H9 (cell line): ENCODE results near the gene SLC24A3. TPM values are rescaled to one million over a fixed set of nuclear protein-coding genes. Genes with fewer than 3 reads are reported as not detected.

Experiments
- DNase-seq: peaks from one replicate; pipeline ENCODE4 v3.0.0-alpha.2; 2017
- H2AFZ ChIP-seq: one replicate; pipeline ENCODE4 v1.6.1; 2013; ENCODE audit warnings: mild to moderate bottlenecking, low read length, control low read depth, moderate library complexity
- H2AK5ac ChIP-seq: 2 replicates; pipeline ENCODE4 v1.6.1; 2013; ENCODE audit warnings: low read length, control low read depth, mixed read lengths; ENCODE audit not compliant: insufficient read length
- H2BK120ac ChIP-seq: one replicate; pipeline ENCODE4 v1.6.1; 2013; ENCODE audit warnings: low read depth, mild to moderate bottlenecking, low read length, control low read depth, inconsistent platforms; ENCODE audit not compliant: poor library complexity, severe bottlenecking
- H2BK12ac ChIP-seq: 2 replicates; pipeline ENCODE4 v1.6.1; 2013; ENCODE audit warnings: low read length, control low read depth, mixed read lengths, low read depth; ENCODE audit not compliant: insufficient read length
- H2BK15ac ChIP-seq: 2 replicates; pipeline ENCODE4 v1.6.1; 2013; ENCODE audit warnings: low read depth, low read length, control low read depth
- H2BK20ac ChIP-seq: one replicate; pipeline ENCODE4 v1.6.1; 2013; ENCODE audit warnings: low read depth, mild to moderate bottlenecking, low read length, control low read depth, inconsistent platforms; ENCODE audit not compliant: poor library complexity, severe bottlenecking
- H2BK5ac ChIP-seq: 2 replicates; pipeline ENCODE4 v1.6.1; 2013; ENCODE audit warnings: low read length, control low read depth, mixed read lengths; ENCODE audit not compliant: insufficient read length
- H3K14ac ChIP-seq: 2 replicates; pipeline ENCODE4 v1.6.1; 2013; ENCODE audit warnings: low read length, control low read depth; ENCODE audit not compliant: insufficient read depth
- H3K18ac ChIP-seq: 2 replicates; pipeline ENCODE4 v1.6.1; 2013; ENCODE audit warnings: low read depth, mild to moderate bottlenecking, mixed read lengths, low read length, control low read depth; ENCODE audit not compliant: insufficient read length
- H3K23ac ChIP-seq: 2 replicates; pipeline ENCODE4 v1.6.1; 2013; ENCODE audit warnings: low read length, control low read depth, mixed read lengths, low read depth; ENCODE audit not compliant: insufficient read length
- H3K23me2 ChIP-seq: 2 replicates; pipeline ENCODE4 v1.6.1; 2013; ENCODE audit warnings: low read depth, mild to moderate bottlenecking, mixed read lengths, low read length, control low read depth; ENCODE audit not compliant: insufficient read length, poor library complexity, severe bottlenecking
- H3K27ac ChIP-seq: 2 replicates; pipeline ENCODE4 v1.5.1; 2013; ENCODE audit warnings: low read length, control low read depth, mixed read lengths, low read depth; ENCODE audit not compliant: insufficient read length
- H3K27me3 ChIP-seq: 2 replicates; pipeline ENCODE4 v1.6.1; 2013; ENCODE audit warnings: low read length, control low read depth, inconsistent platforms; ENCODE audit not compliant: insufficient read depth
- H3K4ac ChIP-seq: 2 replicates; pipeline ENCODE4 v1.6.1; 2013; ENCODE audit warnings: low read depth, mild to moderate bottlenecking, control low read depth, inconsistent platforms, low read length, moderate library complexity
- H3K4me1 ChIP-seq: 2 replicates; pipeline ENCODE4 v1.6.1; 2013; ENCODE audit warnings: low read length, control low read depth, inconsistent platforms; ENCODE audit not compliant: insufficient read depth
- H3K4me2 ChIP-seq: 2 replicates; pipeline ENCODE4 v1.6.1; 2013; ENCODE audit warnings: low read length, control low read depth, mixed read lengths; ENCODE audit not compliant: insufficient read length, insufficient read depth
- H3K56ac ChIP-seq: 2 replicates; pipeline ENCODE4 v1.6.1; 2013; ENCODE audit warnings: low read depth, mild to moderate bottlenecking, mixed read lengths, low read length, control low read depth; ENCODE audit not compliant: insufficient read length
- H3K79me1 ChIP-seq: 2 replicates; pipeline ENCODE4 v1.6.1; 2013; ENCODE audit warnings: low read depth, mild to moderate bottlenecking, moderate library complexity, low read length, control low read depth, inconsistent platforms; ENCODE audit not compliant: insufficient read depth, poor library complexity, severe bottlenecking
- H3K79me2 ChIP-seq: 2 replicates; pipeline ENCODE4 v1.6.1; 2013; ENCODE audit warnings: low read length, control low read depth, inconsistent platforms; ENCODE audit not compliant: insufficient read depth
- H3K9ac ChIP-seq: 2 replicates; pipeline ENCODE4 v1.6.1; 2013; ENCODE audit warnings: low read length, control low read depth, mixed read lengths; ENCODE audit not compliant: insufficient read length; ENCODE audit errors: extremely low read depth
- H3K9me3 ChIP-seq: one replicate; pipeline ENCODE4 v1.6.1; 2013; ENCODE audit warnings: low read depth, low read length, inconsistent platforms; ENCODE audit not compliant: control insufficient read depth
- H3T11ph ChIP-seq: one replicate; pipeline ENCODE4 v1.6.1; 2013; ENCODE audit warnings: mild to moderate bottlenecking, low read length, control low read depth, inconsistent platforms
- H4K20me1 ChIP-seq: one replicate; pipeline ENCODE4 v1.6.1; 2013; ENCODE audit not compliant: control insufficient read depth, insufficient read length, insufficient read depth
- H4K5ac ChIP-seq: 2 replicates; pipeline ENCODE4 v1.6.1; 2013; ENCODE audit warnings: low read depth, mild to moderate bottlenecking, mixed read lengths, low read length, control low read depth; ENCODE audit not compliant: insufficient read length
- H4K8ac ChIP-seq: replicated peaks from 2 replicates; pipeline ENCODE4 v1.6.1; 2013; ENCODE audit warnings: low read length, control low read depth, mixed read lengths, low read depth; ENCODE audit not compliant: insufficient read length
- H4K91ac ChIP-seq: 2 replicates; pipeline ENCODE4 v1.6.1; 2013; ENCODE audit warnings: low read depth, mild to moderate bottlenecking, moderate library complexity, mixed read lengths, low read length, control low read depth; ENCODE audit not compliant: insufficient read length
- H3K27ac Mint-ChIP-seq, 3 experiments: 2 replicates in 2 of 3; 3 replicates in 1 of 3; pipeline ENCODE4 v1.8.0; 2020 to 2021; ENCODE audit warnings: mixed read lengths in 3 of 3, mild to moderate bottlenecking in 1 of 3, moderate library complexity in 1 of 3
- H3K27me3 Mint-ChIP-seq: 2 replicates; pipeline ENCODE4 v1.8.0; 2021; ENCODE audit warnings: low read depth, mild to moderate bottlenecking, moderate library complexity, mixed read lengths
- H3K36me3 Mint-ChIP-seq, 3 experiments: 2 replicates in 2 of 3; 3 replicates in 1 of 3; pipeline ENCODE4 v1.8.0; 2020 to 2021; ENCODE audit warnings: low read depth in 3 of 3, mixed read lengths in 3 of 3; ENCODE audit not compliant: insufficient read depth in 1 of 3
- H3K4me1 Mint-ChIP-seq, 2 experiments: 2 replicates each; pipeline ENCODE4 v1.8.0; 2020; ENCODE audit warnings: mixed read lengths in 2 of 2
- H3K4me3 Mint-ChIP-seq, 2 experiments: 2 replicates in 1 of 2; 3 replicates in 1 of 2; pipeline ENCODE4 v1.8.0; 2020 to 2021; ENCODE audit warnings: mild to moderate bottlenecking in 2 of 2, mixed read lengths in 2 of 2, moderate library complexity in 1 of 2
- H3K9me3 Mint-ChIP-seq, 2 experiments: 2 replicates in 1 of 2; 3 replicates in 1 of 2; pipeline ENCODE4 v1.8.0; 2020; ENCODE audit warnings: mild to moderate bottlenecking in 2 of 2, mixed read lengths in 2 of 2, moderate library complexity in 1 of 2
- CTCF ChIP-seq: fragments of 200-600 bp; sonication (generic); conservative IDR thresholded peaks from 3 replicates; pipeline ENCODE4 v1.8.0; 2021; ENCODE audit warnings: antibody characterized with exemption, mild to moderate bottlenecking
- WGBS: extraction: QIAGEN DNeasy Blood & Tissue Kit; methylation state at CpG from one replicate; pipeline ENCODE4 v1.1.7; 2013; ENCODE audit warnings: missing lambda C conversion rate, low lambda C conversion rate, mixed read lengths; ENCODE audit not compliant: insufficient read length; ENCODE audit errors: extremely low coverage; 5-methylcytosine and 5-hydroxymethylcytosine counted together
- total RNA-seq: library from RNA; stranded (reverse); gene quantifications from 2 replicates; pipeline ENCODE4 v1.2.1, GENCODE V29; 2021

SLC24A3 gene
- total RNA-seq, 1 experiment from 2014 or later, result 0.83 TPM

- H3K27ac Mint-ChIP-seq, result peak overlapping the region in 1 of 3 experiments; percentile 0; a peak in 1 of 7 replicates
- Histone ChIP-seq H2AFZ (no peak overlapping the region), H4K5ac (no peak overlapping the region), H3K79me2 (no peaks in the 10 kb centered on the region), H3K9me3 (no peaks in the 10 kb centered on the region), H3K56ac (no peak overlapping the region), H3K23ac (no peak overlapping the region), H2AK5ac (no peak overlapping the region), H3K9ac (no peak overlapping the region), H2BK5ac (no peak overlapping the region), H3K14ac (no peak overlapping the region), H2BK12ac (no peak overlapping the region), H3K23me2 (no peaks in the 10 kb centered on the region), H3K4ac (no peak overlapping the region), H3K79me1 (no peaks in the 10 kb centered on the region), H4K91ac (no peak overlapping the region), H4K20me1 (no peaks in the 10 kb centered on the region), H3K18ac (no peak overlapping the region), H2BK15ac (no peak overlapping the region), H4K8ac (no peak overlapping the region), H3K4me2 (no peak overlapping the region), H3T11ph (no peak overlapping the region), H3K27ac (no peak overlapping the region), H2BK120ac (no peak overlapping the region), H3K27me3 (0 out of 2 replicates have a peak, but pooled peaks cover 2% of the 10 kb centered on the region), H2BK20ac (no peak overlapping the region), H3K4me1 (no peaks in the 10 kb centered on the region)
- peaks cover 0 to 3% of the 10 kb centered on the region in 2 experiments; a peak in 1 of 4 replicates for H3K4me1 Mint-ChIP-seq
- H3K36me3 Mint-ChIP-seq, result peaks cover 0 to 1% (median 0%) of the 10 kb centered on the region in 3 experiments; a peak in 1 of 7 replicates
- no peak overlapping the region for H3K4me3 Mint-ChIP-seq
- no peak for DNase-seq
- no peaks in the 10 kb centered on the region for H3K9me3 Mint-ChIP-seq
- no peak for TF ChIP-seq CTCF
- WGBS, result no CpG with 5 or more reads among the region's 7 CpGs
- no peaks in the 10 kb centered on the region; the same call in 1 of the 2 replicates for H3K27me3 Mint-ChIP-seq
Observed at GRCh38 chr20:19328676-19329075, 116.2 kb downstream of the SLC24A3 start.
